ENCODE results near the gene ARID3B. TPM values are rescaled to one million over a fixed set of nuclear protein-coding genes. Genes with fewer than 3 reads are reported as not detected.
A peak's percentile ranks its signal among the peaks of the same experiment; 100 is the strongest.

ARID3B gene
- total and polyA plus RNA-seq, 9 donors = 1.2 to 4.9 (median 2.7) TPM

DNA sequence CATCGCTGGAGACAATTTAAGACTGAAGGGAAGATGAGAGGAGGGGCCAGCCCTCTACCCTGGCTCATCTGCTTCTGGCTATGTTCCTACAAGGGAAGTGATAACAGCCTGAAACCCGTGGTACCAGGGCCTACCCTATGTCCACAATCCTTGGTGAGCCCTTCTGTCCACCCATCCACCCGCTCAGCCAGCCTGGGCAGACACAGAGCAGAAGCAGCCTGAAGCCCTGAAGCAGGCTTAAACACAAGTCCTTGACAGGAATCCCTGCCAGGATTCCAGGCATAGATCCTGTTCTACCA is 90.0 kb downstream of the ARID3B start:
- Histone ChIP-seq H3K27ac (no peak overlapping the region), H3K27me3 (no peaks in the 10 kb centered on the region), H3K36me3 (no peaks in the 10 kb centered on the region), H3K4me3 (no peak overlapping the region), H3K4me1 (ENCODE audit: insufficient read depth) (no peaks in the 10 kb centered on the region), H3K9me3 (no peaks in the 10 kb centered on the region)
- DNase-seq = no peak
- no peak for TF ChIP-seq EP300 (IDR thresholded peaks at IDR 0.05)
- no peak for TF ChIP-seq POLR2A (IDR thresholded peaks at IDR 0.05)
- TF ChIP-seq, protein P1, sequence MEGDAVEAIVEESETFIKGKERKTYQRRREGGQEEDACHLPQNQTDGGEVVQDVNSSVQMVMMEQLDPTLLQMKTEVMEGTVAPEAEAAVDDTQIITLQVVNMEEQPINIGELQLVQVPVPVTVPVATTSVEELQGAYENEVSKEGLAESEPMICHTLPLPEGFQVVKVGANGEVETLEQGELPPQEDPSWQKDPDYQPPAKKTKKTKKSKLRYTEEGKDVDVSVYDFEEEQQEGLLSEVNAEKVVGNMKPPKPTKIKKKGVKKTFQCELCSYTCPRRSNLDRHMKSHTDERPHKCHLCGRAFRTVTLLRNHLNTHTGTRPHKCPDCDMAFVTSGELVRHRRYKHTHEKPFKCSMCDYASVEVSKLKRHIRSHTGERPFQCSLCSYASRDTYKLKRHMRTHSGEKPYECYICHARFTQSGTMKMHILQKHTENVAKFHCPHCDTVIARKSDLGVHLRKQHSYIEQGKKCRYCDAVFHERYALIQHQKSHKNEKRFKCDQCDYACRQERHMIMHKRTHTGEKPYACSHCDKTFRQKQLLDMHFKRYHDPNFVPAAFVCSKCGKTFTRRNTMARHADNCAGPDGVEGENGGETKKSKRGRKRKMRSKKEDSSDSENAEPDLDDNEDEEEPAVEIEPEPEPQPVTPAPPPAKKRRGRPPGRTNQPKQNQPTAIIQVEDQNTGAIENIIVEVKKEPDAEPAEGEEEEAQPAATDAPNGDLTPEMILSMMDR (IDR thresholded peaks at IDR 0.05) = no peak
- WGBS, 3 donors = 51 to 56% (median 55%) methylated on average over 3 of the region's 3 CpGs
- intact Hi-C loops (cut with DNase I) = loop anchor here in 3 of 4 donors (5.0 to 10.0 kb wide), 4 partner anchors 141 to 314 kb away; no protein-coding TSS in a partner anchor

DNA sequence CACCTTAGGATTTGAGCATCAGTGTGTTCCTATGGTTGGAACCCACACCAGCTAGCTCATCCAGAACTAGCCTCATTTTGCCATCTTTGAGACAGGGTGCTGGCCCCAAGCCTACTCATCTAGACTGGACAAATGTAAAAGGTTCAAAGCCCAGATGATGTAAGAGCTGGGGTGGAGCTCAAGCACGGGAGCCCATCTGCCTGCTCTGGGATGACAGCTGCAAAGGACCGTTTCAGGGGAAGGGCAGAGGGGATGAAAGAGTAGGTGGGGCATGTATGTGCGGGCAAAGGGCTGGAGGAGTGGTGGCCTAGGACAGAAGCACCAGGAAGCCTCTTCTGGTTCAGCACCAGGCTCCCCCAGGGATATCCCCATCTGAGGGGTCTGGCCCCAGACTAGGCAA is 90.4 kb downstream of the ARID3B start:
- Histone ChIP-seq H3K27me3 (no peaks in the 10 kb centered on the region), H3K9me3 (no peaks in the 10 kb centered on the region), H3K36me3 (no peaks in the 10 kb centered on the region), H3K4me3 (no peak overlapping the region), H3K27ac (no peak overlapping the region), H3K4me1 (ENCODE audit: insufficient read depth) (no peaks in the 10 kb centered on the region)
- DNase-seq = peak in 1 of 5 donors; percentile 32
- intact Hi-C loops (cut with DNase I) = loop anchor here in 3 of 4 donors (5.0 to 10.0 kb wide), 4 partner anchors 141 to 313 kb away; no protein-coding TSS in a partner anchor
- 48 to 52% (median 50%) methylated on average over 3 of the region's 3 CpGs for WGBS, 3 donors
- TF ChIP-seq, protein P1 (IDR thresholded peaks at IDR 0.05) = no peak
- TF ChIP-seq EP300 (IDR thresholded peaks at IDR 0.05) = no peak
- no peak for TF ChIP-seq POLR2A (IDR thresholded peaks at IDR 0.05)

DNA sequence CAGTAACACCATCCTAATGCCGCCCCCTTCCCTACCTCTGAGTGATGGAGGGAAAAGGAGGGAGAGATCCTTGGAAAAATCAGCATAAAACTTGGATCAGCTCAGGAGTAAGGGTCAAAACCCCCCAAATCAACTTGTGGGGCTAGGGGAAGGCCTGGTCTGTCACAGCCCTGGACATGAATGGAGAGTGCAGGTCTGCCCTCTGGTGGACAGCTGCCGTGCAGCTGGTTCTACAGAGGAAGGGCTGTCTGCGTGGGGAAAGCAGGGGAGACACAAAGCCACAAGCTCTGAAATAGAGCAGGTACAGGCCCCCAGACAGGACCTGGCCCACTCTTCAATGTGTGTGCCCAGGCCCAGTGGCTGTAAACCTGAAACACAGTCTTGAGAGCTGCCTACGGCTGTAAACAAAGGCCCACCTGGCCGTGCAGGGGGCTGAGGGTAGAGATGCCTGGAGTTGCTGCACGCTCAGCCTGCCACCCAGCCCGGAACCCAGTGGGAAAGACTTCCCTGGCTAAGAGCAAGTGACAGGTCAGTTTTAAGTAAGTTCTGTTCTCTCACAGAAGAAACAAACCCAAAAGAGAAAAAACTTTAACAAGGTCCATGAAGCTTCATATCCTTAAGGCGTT is 91.0 kb downstream of the ARID3B start:
- Histone ChIP-seq H3K4me3 (no peak overlapping the region), H3K36me3 (no peaks in the 10 kb centered on the region), H3K27ac (no peak overlapping the region), H3K27me3 (no peaks in the 10 kb centered on the region), H3K9me3 (no peaks in the 10 kb centered on the region), H3K4me1 (ENCODE audit: insufficient read depth) (no peaks in the 10 kb centered on the region)
- TF ChIP-seq, protein P1 (IDR thresholded peaks at IDR 0.05) = peak in 2 of 3 donors; percentile 52 to 57
- TF ChIP-seq POLR2A (IDR thresholded peaks at IDR 0.05) = no peak
- peak in 4 of 5 donors; percentile 63 to 73 (median 66) for DNase-seq
- 59 to 64% (median 63%) methylated on average over 8 of the region's 8 CpGs for WGBS, 3 donors
- intact Hi-C loops (cut with DNase I) = loop anchor here in 3 of 4 donors (2.0 to 10.0 kb wide), 5 partner anchors 137 to 313 kb away; no protein-coding TSS in a partner anchor

DNA sequence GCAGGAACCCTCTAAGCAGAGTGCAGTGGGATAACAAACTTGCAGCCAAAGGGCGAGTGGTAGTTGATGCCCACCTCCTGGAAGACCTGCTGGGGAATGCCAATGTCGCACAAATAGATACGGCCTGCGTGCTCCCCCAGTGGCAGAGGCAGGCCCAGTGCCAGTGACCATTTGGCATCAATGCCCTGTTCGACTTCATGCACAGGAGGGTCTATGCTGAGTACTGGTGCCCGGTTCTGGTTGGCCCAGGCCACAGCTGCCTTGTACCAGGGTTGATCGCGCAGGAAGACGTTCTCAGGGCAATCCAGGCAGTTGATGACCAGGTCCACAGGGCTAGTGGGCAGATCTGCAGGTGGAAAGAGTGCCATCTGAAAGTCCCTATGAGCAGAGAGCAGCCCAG is 91.6 kb downstream of the ARID3B start:
- H3K9me3 ChIP-seq = no peaks in the 10 kb centered on the region
- no peaks in the 10 kb centered on the region for H3K36me3 ChIP-seq
- H3K4me3 ChIP-seq = no peak overlapping the region
- peak in 1 of 5 donors; percentile 30 for DNase-seq
- H3K27ac ChIP-seq = no peak overlapping the region
- H3K27me3 ChIP-seq = no peaks in the 10 kb centered on the region
- H3K4me1 ChIP-seq (ENCODE audit: insufficient read depth) = no peaks in the 10 kb centered on the region
- WGBS, 3 donors = 83 to 85% (median 85%) methylated on average over 9 of the region's 9 CpGs
- intact Hi-C loops (cut with DNase I) = loop anchor here in 3 of 4 donors (2.0 to 10.0 kb wide), 5 partner anchors 136 to 312 kb away; no protein-coding TSS in a partner anchor
- TF ChIP-seq, protein P1 (IDR thresholded peaks at IDR 0.05) = no peak
- TF ChIP-seq POLR2A (IDR thresholded peaks at IDR 0.05) = no peak
- TF ChIP-seq EP300 (IDR thresholded peaks at IDR 0.05) = no peak
